HG03442 (cell line): ENCODE measurements around the gene CYP2B6.
"Not testable (repeated sequence)": the region's sequence is repeated elsewhere in the genome, so short reads cannot be mapped to it uniquely, and the experiment has no call there.

Experiments used
- ATAC-seq: cut with Tn5 transposase; IDR thresholded peaks from one replicate; pipeline ENCODE4 v1.9.1; 2021; ENCODE audit warnings: mild to moderate bottlenecking, moderate library complexity; ENCODE audit not compliant: unreplicated experiment

Gene CYP2B6

GRCh38 chr19:41030651-41031050, 39.6 kb downstream of the CYP2B6 start:
- no peak for ATAC-seq

DNA sequence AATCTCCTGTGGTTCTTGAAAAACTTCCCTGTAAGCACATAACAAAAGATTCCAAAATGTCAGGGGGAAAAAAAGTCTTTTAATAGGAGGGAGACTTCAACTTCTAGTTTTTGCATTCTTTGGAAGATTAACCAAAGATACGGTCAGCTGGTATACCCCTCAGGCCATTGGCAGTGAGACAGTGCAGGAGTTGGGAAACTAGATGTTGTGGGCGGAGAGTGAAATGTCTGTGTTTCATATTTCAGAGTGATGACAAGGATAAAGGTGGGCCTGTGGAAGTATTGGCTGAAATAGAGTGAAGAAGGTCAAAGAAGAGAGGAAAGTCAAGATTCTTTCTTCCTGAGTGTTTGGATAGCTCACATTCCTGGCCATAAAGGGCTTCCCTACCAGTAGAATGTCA, 40.8 kb downstream of the CYP2B6 start:
- ATAC-seq: no peak

GRCh38 chr19:41033324-41033723, 42.2 kb downstream of the CYP2B6 start:
- ATAC-seq: not testable (repeated sequence)

DNA sequence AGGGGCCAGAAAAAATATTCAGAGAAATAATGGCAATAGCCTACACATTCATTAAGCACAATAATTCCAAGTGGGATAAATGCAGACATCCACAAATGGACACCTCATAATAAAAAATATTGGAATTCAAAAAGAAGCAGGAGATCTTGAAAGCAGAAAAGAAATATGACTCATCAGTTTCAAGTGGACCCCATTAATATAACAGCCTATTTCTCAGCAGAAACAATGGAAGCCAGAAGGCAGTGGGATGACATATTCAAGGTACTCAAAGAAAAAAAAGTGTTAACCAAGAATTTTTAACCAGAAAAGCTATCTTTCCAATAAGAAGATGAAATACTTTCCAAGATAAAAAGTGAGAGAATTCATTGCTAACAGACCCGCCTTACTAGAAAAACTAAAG, 48.7 kb downstream of the CYP2B6 start:
- no peak for ATAC-seq

DNA sequence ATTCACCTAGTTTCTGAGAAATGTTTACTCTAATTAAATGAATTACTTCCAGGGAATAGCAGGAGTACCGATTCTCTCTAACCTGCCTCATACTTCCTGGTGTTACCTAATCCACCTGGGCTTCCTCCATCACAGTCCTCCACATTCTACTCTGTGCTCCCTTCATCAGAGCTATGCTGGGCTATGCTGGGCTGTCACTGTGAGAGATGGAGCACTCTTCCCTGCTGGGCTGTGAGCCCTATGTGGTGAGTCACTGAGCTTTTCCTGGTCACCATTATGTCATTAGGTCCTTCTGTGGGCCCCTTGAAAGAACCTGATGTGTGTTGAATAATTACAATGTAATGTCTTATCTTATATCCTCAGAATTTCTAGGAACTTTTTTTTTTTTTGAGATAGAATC, 54.0 kb downstream of the CYP2B6 start:
- not testable (repeated sequence) for ATAC-seq

GRCh38 chr19:41050426-41050825, 59.3 kb downstream of the CYP2B6 start:
- ATAC-seq: no peak

- not testable (repeated sequence) for ATAC-seq
Measured at GRCh38 chr19:41052162-41052561, 61.1 kb downstream of the CYP2B6 start.

- ATAC-seq: not testable (repeated sequence)
Measured at GRCh38 chr19:41053331-41053730, 62.2 kb downstream of the CYP2B6 start.

DNA sequence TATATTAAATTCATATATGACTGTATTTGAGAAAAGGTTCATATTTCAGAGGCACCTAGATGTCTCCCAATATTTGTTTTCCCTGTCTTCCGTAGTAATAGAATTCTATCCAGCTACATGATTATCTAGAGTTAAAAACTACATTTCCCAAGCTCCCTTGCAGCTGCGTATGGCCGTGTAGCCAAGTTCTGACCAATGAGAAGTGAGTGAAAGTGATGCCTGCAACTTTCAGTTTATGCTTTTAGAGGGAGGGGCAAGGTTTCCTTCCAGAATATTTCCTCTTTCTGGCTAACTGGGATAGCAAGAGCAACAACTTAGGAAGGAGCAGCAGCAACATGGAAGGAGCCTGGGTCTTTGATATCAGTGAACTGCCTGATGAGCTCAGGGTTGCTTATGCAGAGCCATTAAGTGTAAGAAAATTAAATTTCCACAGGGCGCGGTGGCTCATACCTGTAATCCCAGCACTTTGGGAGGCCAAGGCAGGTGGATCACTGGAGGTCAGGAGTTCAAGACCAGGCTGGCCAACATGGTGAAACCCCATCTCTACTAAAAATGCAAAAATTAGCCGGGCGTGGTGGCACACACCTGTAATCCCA, 74.0 kb downstream of the CYP2B6 start:
- no peak for ATAC-seq
